GM19397 (cell line): ENCODE measurements around the gene B3GNT2.
"Not testable (repeated sequence)": the region's sequence is repeated elsewhere in the genome, so short reads cannot be mapped to it uniquely, and the experiment has no call there.

Experiments used
- ATAC-seq: cut with Tn5 transposase; IDR thresholded peaks from one replicate; pipeline ENCODE4 v1.9.1; 2021; ENCODE audit warnings: mild to moderate bottlenecking, moderate library complexity; ENCODE audit not compliant: unreplicated experiment

Gene B3GNT2

GRCh38 chr2:62184512-62185230, 11.2 kb upstream of the B3GNT2 start:
- no peak for ATAC-seq

DNA sequence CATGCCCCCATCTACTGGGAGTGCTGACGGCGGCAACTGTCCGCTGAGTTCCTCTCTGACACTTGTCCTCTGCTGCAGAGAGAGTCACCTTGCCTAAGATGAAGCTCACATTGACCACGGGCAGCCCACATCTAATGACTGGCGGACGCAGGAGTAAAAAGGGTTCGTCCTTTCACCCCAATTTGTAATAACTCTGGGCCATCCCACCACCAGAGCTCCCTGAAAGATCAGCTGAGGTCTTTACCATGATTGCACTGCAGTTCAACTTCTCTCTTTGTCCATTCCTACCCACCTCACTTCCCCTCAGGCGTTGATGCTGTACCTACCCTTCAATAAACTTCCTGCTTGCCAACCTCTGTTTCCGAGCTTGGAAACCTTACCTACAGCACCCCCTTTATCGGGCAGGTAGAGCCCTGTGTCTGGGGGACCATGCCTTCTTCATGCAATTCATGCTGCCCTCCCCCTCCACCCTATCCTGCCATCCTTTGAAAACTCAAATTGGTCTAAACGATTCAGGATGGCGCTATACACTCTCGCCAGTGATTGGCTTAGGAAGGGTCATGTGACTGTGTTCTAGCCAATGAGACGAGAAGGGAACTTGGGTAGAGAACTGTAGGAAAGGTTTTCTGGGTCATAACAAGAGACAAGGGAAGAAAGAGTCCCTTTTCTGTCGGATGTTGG, 10.3 kb upstream of the B3GNT2 start:
- no peak for ATAC-seq

- ATAC-seq: no peak
These were observed 9.6 kb upstream of the B3GNT2 start for GRCh38 chr2:62186156-62186905.

DNA sequence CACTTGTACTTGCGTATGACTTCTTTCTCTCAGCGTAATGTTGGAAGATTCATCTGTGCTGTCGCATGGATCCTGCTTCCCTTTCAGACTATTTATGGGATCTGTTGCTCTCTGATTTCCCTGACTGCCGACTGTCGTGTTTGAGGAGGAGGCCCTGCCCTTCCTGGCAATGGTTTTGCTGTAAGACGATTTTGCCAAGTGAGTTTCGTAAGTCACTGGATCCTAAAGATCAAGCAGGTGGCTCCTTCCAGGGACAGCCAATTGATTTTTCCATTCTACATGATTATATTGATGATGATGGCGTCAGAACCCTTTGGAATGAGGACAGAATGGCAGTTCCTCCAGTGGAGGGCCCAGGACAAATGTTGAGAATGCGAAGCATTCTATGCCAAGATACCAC, 8.7 kb upstream of the B3GNT2 start:
- no peak for ATAC-seq

DNA sequence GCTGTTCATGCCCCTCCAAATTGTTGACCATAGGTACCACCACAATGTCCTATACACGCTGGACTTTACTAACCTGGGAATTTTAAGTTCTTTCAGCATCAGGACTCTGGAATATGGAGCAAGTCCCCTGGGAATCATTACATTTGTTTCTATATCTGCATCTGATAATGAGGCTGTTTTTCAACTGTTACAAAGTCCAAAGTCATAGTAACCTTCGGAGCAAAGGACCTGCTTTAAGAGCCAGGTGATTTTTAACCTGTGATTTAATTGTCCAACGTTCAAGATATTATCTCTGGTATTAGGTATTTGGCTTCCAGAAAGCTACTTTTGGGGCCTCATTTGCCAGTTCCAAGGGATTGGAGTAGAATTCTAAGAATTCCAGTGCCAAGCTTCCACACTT, 7.5 kb upstream of the B3GNT2 start:
- ATAC-seq: no peak

- ATAC-seq: no peak
These were observed 6.7 kb upstream of the B3GNT2 start for GRCh38 chr2:62189196-62189595.

GRCh38 chr2:62192811-62193210, 3.1 kb upstream of the B3GNT2 start:
- no peak for ATAC-seq

- ATAC-seq: no peak
These were observed 1.1 kb upstream of the B3GNT2 start for GRCh38 chr2:62194558-62195420.

DNA sequence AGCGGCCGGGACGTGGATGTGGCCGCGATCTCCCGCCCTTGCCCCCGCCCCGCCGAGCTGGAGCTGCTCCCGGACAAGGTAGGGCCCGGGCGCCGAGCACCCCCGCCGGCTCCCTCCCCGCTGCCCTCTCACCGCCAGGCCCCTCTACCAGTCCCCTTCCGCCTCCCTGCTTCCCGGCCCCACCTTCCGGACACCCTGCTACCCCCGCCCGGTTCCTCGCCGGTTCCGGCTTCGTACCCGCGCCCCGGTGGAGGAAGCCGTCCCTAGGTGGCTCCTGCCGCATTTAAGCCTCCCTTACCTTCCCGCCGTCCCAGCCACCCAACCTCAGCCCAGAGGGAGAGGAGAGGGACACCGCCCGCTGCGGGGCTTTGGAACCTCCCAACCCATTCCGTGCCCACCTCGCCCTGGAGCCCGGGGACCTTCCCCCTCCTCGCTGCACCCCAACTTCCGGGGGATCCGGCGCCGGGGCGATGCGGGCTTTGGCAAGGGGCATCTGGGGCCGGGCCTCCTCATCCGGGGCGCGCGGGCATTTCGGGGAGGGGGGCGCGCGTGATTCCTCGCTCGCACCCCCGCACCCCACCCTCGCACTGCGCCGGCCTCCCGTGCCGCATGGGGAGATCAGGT, 475 bp downstream of the B3GNT2 start:
- ATAC-seq: peak; percentile 35

- ATAC-seq: no peak
These were observed 1.4 kb downstream of the B3GNT2 start for GRCh38 chr2:62197011-62197924.

GRCh38 chr2:62197925-62198633, 2.2 kb downstream of the B3GNT2 start:
- no peak for ATAC-seq

- ATAC-seq: not testable (repeated sequence)
These were observed 2.9 kb downstream of the B3GNT2 start for GRCh38 chr2:62198854-62199253.

- ATAC-seq: no peak
These were observed 3.6 kb downstream of the B3GNT2 start for GRCh38 chr2:62199392-62200125.

DNA sequence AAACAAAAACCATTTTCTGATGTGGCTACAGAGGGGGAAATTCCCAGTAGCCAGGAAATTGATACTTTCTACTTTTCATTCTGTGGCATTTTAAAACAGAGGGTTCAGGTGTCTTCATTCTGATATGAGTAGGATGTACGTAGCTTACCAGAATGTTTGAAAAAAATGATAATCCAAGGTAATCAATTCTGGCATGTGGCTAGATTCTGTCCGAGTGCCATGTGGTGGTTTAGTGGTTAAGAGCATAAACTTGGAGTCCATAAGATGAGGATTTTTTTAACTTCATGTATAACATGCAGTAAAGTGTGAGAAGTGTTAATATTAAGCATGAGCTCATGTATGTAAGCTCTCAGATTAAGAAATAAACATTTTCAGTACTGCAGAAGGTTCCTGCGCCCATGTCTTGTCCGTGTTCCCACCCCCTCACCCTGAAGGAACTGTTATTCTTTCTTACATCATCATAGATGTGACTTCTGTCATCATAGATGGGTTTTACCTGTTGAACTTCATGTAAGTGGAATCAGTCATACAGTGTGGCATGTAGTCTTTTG, 4.5 kb downstream of the B3GNT2 start:
- no peak for ATAC-seq

GRCh38 chr2:62200868-62201267, 5.0 kb downstream of the B3GNT2 start:
- ATAC-seq: no peak

DNA sequence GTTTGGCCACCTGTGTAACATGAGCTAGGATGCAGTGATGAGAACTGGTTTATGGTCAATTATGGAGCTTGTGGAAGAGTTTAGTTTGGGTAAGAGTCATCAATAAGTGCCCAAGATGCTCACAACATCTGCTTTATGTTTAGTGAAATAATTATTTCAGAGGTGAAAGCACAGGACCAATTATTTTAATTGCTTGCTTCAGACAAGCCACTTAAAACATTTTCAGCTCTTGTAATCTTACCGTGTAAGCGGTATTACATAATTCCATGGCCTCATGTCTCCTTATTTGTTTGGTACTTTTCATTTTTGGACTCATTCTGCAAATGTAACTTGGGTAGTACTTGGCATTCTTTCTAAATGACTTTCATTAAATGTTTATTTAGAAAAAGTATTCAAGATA, 5.4 kb downstream of the B3GNT2 start:
- ATAC-seq: no peak

DNA sequence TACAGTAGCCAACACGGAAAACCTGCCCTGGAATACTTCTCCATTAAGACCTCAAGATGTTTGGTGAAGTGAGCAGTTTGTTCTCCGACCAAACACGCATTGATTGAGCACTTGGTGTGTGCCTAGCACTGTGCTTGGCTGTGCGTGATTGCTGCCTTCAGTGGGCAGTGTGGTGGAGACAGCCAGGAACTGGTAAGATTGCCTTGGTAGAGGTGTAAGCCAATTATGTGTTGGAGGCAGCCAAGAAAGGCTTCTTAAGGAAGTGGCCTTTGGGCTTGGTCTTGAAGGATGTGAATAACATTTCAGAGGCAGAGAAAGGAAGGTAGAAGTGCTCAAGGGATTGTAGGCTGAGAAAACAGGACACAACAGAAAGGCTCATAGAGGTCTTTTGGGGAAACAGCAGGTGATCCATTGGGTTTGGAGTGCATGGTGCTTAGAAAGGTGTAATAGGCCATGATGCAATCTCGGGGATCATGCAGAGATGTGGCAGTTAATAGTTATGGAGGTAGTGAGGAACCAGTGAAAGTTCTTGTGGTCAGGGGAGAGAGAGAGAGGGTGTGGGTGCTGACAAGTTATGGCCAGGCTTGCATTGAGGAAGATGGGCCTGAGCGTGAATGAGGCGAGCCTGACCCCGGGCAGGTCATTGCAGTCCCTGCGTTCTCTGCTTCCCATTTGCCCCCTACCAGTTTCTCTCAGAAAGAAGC, 6.3 kb downstream of the B3GNT2 start:
- peak; percentile 49 for ATAC-seq
